ENCODE measurements around the gene ATP10B. TPM values are rescaled to one million over a fixed set of nuclear protein-coding genes. Genes with fewer than 3 reads are reported as not detected.

ATP10B gene
- total and polyA plus RNA-seq, 2 experiments from 2014 or later = 2.7 to 5.1 TPM

DNA sequence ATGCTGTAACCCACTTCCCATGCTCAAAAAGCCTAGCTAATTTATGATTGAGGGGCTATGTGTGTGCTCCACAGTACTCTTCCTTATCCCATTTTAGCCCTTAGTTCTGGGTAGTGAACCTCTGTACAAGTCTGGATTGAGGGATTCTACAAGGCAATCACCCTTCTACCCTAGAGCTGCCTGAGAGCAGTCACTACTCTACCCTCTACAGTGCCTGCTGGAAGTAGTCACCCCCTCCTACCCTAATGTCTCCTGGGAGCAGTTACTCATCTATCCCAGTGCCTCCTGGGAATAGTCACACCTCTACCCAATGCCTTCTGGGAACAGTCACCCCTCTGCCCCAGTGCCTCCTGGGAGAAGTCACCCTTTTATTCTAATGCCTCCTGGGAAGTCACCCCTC is 150.6 kb downstream of the ATP10B start:
- Histone ChIP-seq H3K9me3 (ENCODE audit: low read depth) (no peaks in the 10 kb centered on the region), H3K4me1 (ENCODE audit: insufficient read depth) (peaks cover 5% of the 10 kb centered on the region), H2AFZ (no peak overlapping the region), H3K4me3 (no peak overlapping the region), H3K4me2 (no peak overlapping the region), H3K36me3 (replicated peaks; ENCODE audit: insufficient read depth, low read depth) (no peaks in the 10 kb centered on the region), H3K27me3 (no peaks in the 10 kb centered on the region), H3K27ac (no peak overlapping the region), H4K20me1 (ENCODE audit: insufficient read depth, poor library complexity, severe bottlenecking) (no peaks in the 10 kb centered on the region), H3K9me2 (replicated peaks; ENCODE audit: insufficient read depth) (no peaks in the 10 kb centered on the region), H3K79me2 (no peaks in the 10 kb centered on the region)
- no peak for DNase-seq (ENCODE audit: low spot score)
- TF ChIP-seq EZH2 (IDR thresholded peaks at IDR 0.05; ENCODE audit: borderline replicate concordance) = no peak
- no peak for TF ChIP-seq EZH2phosphoT487 (IDR thresholded peaks at IDR 0.05; ENCODE audit: low read depth, severe bottlenecking, unreplicated experiment)
- TF ChIP-seq, protein P1, sequence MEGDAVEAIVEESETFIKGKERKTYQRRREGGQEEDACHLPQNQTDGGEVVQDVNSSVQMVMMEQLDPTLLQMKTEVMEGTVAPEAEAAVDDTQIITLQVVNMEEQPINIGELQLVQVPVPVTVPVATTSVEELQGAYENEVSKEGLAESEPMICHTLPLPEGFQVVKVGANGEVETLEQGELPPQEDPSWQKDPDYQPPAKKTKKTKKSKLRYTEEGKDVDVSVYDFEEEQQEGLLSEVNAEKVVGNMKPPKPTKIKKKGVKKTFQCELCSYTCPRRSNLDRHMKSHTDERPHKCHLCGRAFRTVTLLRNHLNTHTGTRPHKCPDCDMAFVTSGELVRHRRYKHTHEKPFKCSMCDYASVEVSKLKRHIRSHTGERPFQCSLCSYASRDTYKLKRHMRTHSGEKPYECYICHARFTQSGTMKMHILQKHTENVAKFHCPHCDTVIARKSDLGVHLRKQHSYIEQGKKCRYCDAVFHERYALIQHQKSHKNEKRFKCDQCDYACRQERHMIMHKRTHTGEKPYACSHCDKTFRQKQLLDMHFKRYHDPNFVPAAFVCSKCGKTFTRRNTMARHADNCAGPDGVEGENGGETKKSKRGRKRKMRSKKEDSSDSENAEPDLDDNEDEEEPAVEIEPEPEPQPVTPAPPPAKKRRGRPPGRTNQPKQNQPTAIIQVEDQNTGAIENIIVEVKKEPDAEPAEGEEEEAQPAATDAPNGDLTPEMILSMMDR (IDR thresholded peaks at IDR 0.05; ENCODE audit: poor library complexity) = no peak

DNA sequence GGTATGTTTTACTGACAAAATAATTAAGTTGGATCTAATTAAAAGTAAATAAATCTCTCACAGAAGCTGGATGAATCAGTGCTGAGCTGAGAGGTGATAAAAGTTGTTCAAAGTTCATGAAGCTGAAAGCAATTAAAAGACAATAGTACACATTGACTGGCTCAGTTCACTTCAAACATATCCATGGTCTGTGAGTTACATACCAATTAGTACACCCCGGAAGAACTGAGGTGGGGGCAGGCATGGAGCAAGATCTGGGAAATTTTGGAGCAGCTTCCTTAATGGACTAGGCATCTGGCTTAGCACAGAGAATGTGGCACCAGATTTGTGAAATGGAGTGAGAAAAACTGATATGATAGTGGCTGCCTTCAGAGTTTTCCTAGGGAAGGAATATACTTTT is 152.7 kb downstream of the ATP10B start:
- WGBS (ENCODE audit: low lambda C conversion rate, missing lambda C conversion rate) = 5% methylated on average over 1 of the region's 1 CpG
- H3K27ac ChIP-seq = peak overlapping the region; percentile 74

DNA sequence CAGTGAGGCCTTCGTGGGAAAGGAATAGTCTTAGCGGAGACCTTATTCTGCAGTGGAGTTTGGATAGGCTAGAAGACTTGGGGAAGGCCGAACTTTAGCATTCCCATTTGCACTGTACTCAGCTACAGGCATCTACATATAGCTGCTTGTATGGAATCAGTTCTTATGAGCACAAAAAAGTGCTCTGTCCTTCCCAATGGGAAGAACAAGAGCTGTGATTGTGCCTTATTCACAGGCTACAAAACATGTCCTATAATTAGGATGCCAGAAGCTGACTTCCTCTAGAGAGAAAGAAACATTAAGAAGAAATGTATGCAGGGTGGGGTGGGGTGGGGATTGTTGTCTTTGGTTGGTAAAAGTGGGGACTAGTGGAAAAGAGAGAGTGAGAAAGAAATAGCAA is 154.7 kb downstream of the ATP10B start:
- no peaks in the 10 kb centered on the region for H3K79me2 ChIP-seq
- H3K9me3 ChIP-seq (ENCODE audit: low read depth) = no peaks in the 10 kb centered on the region
- no peak overlapping the region for H3K4me2 ChIP-seq
- no peaks in the 10 kb centered on the region for H3K9me2 ChIP-seq (replicated peaks; ENCODE audit: insufficient read depth)
- H3K27me3 ChIP-seq = no peaks in the 10 kb centered on the region
- 96% methylated on average over 3 of the region's 3 CpGs for WGBS (ENCODE audit: low lambda C conversion rate, missing lambda C conversion rate)
- H3K4me3 ChIP-seq = no peak overlapping the region
- no peak overlapping the region for H3K27ac ChIP-seq
- DNase-seq (ENCODE audit: low spot score) = no peak
- TF ChIP-seq, protein P1 (IDR thresholded peaks at IDR 0.05; ENCODE audit: poor library complexity) = no peak
- TF ChIP-seq EZH2 (IDR thresholded peaks at IDR 0.05; ENCODE audit: borderline replicate concordance) = no peak
- no peak for TF ChIP-seq EZH2phosphoT487 (IDR thresholded peaks at IDR 0.05; ENCODE audit: low read depth, severe bottlenecking, unreplicated experiment)
- no peaks in the 10 kb centered on the region for H3K36me3 ChIP-seq (replicated peaks; ENCODE audit: insufficient read depth, low read depth)
- peaks cover 9% of the 10 kb centered on the region for H3K4me1 ChIP-seq (ENCODE audit: insufficient read depth)
- H4K20me1 ChIP-seq (ENCODE audit: insufficient read depth, poor library complexity, severe bottlenecking) = no peaks in the 10 kb centered on the region
- H2AFZ ChIP-seq = no peak overlapping the region

More for the DNA sequence above, 152.7 kb downstream of the ATP10B start:
- Histone ChIP-seq H3K36me3 (replicated peaks; ENCODE audit: insufficient read depth, low read depth) (no peaks in the 10 kb centered on the region), H2AFZ (no peak overlapping the region), H4K20me1 (ENCODE audit: insufficient read depth, poor library complexity, severe bottlenecking) (no peaks in the 10 kb centered on the region), H3K79me2 (no peaks in the 10 kb centered on the region), H3K4me2 (no peak overlapping the region), H3K9me3 (ENCODE audit: low read depth) (no peaks in the 10 kb centered on the region), H3K4me1 (ENCODE audit: insufficient read depth) (peaks cover 5% of the 10 kb centered on the region), H3K4me3 (no peak overlapping the region), H3K27me3 (no peaks in the 10 kb centered on the region), H3K9me2 (replicated peaks; ENCODE audit: insufficient read depth) (no peaks in the 10 kb centered on the region)
- TF ChIP-seq EZH2 (IDR thresholded peaks at IDR 0.05; ENCODE audit: borderline replicate concordance) (no peak), EZH2phosphoT487 (IDR thresholded peaks at IDR 0.05; ENCODE audit: low read depth, severe bottlenecking, unreplicated experiment) (no peak)
- TF ChIP-seq, protein P1 (IDR thresholded peaks at IDR 0.05; ENCODE audit: poor library complexity) = no peak
- peak; percentile 30 for DNase-seq (ENCODE audit: low spot score)

DNA sequence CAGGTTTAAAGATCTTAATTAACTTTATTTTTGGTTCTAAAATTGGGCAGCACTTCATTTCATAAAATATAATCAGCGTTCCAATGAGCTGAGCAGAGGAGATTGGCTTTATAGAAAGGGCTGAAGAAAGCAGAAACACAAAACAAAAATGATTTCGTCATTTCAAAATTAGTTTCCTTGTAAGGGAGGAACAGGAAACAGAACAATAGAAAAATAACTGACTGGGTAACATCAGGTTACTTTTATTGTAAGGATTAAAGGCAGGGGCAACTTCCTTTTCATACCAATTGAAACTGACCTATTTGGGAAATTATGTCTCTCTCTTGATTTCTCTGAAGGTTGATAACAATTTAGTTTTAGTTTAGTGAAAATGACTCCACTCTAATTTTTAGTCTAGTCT is 157.1 kb downstream of the ATP10B start:
- Histone ChIP-seq H3K9me3 (ENCODE audit: low read depth) (no peaks in the 10 kb centered on the region), H3K36me3 (replicated peaks; ENCODE audit: insufficient read depth, low read depth) (no peaks in the 10 kb centered on the region), H3K4me2 (no peak overlapping the region), H3K27ac (peak overlapping the region; percentile 61), H3K4me1 (ENCODE audit: insufficient read depth) (peaks cover 8% of the 10 kb centered on the region), H3K79me2 (no peaks in the 10 kb centered on the region), H3K9me2 (replicated peaks; ENCODE audit: insufficient read depth) (no peaks in the 10 kb centered on the region), H4K20me1 (ENCODE audit: insufficient read depth, poor library complexity, severe bottlenecking) (no peaks in the 10 kb centered on the region), H3K27me3 (no peaks in the 10 kb centered on the region), H2AFZ (no peak overlapping the region), H3K4me3 (no peak overlapping the region)
- 94% methylated on average over 2 of the region's 2 CpGs for WGBS (ENCODE audit: low lambda C conversion rate, missing lambda C conversion rate)
- no peak for DNase-seq (ENCODE audit: low spot score)
- TF ChIP-seq, protein P1 (IDR thresholded peaks at IDR 0.05; ENCODE audit: poor library complexity) = no peak
- no peak for TF ChIP-seq EZH2phosphoT487 (IDR thresholded peaks at IDR 0.05; ENCODE audit: low read depth, severe bottlenecking, unreplicated experiment)
- no peak for TF ChIP-seq EZH2 (IDR thresholded peaks at IDR 0.05; ENCODE audit: borderline replicate concordance)

All from hepatocyte (in vitro differentiated cells).